Measurements from ENCODE around the gene OR5H2.

DNA sequence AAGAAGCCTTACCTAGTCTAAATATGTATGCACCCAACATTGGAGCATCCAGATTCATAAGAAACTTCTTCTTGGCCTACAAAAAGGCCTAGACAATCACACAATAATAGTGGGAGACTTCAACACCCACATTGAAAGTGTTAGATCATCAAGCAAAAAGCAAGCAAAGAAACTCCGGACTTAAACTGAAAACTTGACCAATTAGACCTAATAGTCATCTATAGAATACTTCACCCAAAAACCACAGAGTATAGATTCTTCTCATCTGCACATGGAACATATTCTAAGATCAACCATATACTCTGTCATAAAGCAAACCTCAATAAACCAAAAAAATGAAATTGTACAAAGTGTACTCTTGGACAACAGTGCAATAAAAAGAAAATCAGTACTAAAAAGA, 49.0 kb downstream of the OR5H2 start:
- TF ChIP-seq, protein P1, sequence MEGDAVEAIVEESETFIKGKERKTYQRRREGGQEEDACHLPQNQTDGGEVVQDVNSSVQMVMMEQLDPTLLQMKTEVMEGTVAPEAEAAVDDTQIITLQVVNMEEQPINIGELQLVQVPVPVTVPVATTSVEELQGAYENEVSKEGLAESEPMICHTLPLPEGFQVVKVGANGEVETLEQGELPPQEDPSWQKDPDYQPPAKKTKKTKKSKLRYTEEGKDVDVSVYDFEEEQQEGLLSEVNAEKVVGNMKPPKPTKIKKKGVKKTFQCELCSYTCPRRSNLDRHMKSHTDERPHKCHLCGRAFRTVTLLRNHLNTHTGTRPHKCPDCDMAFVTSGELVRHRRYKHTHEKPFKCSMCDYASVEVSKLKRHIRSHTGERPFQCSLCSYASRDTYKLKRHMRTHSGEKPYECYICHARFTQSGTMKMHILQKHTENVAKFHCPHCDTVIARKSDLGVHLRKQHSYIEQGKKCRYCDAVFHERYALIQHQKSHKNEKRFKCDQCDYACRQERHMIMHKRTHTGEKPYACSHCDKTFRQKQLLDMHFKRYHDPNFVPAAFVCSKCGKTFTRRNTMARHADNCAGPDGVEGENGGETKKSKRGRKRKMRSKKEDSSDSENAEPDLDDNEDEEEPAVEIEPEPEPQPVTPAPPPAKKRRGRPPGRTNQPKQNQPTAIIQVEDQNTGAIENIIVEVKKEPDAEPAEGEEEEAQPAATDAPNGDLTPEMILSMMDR (IDR thresholded peaks at IDR 0.05), result no peak
- no peak for TF ChIP-seq POLR2A (IDR thresholded peaks at IDR 0.05)
